Lung (tissue), 12 donors: Measurements from ENCODE around the gene RANBP3L. TPM values are rescaled to one million over a fixed set of nuclear protein-coding genes. Genes with fewer than 3 reads are reported as not detected.

Experiments used
- ATAC-seq: fragments of 200-7000 bp; cut with Tn5 transposase; one replicate; pipeline ENCODE4 v1.9.1; 2020; ENCODE audit warnings: moderate number of reproducible peaks; ENCODE audit not compliant: insufficient read depth, low FRiP score
- DNase-seq, 3 donors: peaks; one replicate each; pipeline ENCODE4 v3.0.0-alpha.2; 2013 to 2017
- H3K27ac ChIP-seq, 2 donors: one replicate each; pipeline ENCODE4 v1.5.1; 2013; ENCODE audit warnings: mild to moderate bottlenecking in 2 of 2, moderate library complexity in 2 of 2, control low read depth in 1 of 2, inconsistent platforms in 1 of 2, low read depth in 1 of 2, low read length in 1 of 2
- H3K27me3 ChIP-seq, 3 donors: one replicate each; pipeline ENCODE4 v1.5.1; 2013; ENCODE audit warnings: low read length in 2 of 3; ENCODE audit not compliant: control insufficient read depth in 3 of 3, insufficient read depth in 3 of 3
- H3K36me3 ChIP-seq, 4 donors: one replicate each; pipeline ENCODE4 v1.5.1; 2013; ENCODE audit warnings: low read length in 4 of 4, mild to moderate bottlenecking in 1 of 4, moderate library complexity in 1 of 4; ENCODE audit not compliant: control insufficient read depth in 4 of 4, insufficient read depth in 4 of 4
- H3K4me1 ChIP-seq, 5 donors: one replicate each; pipeline ENCODE4 v1.5.1; 2013; ENCODE audit warnings: low read length in 5 of 5, mild to moderate bottlenecking in 2 of 5, moderate library complexity in 1 of 5; ENCODE audit not compliant: control insufficient read depth in 5 of 5, insufficient read depth in 5 of 5
- H3K4me3 ChIP-seq: one replicate; pipeline ENCODE4 v1.5.1; 2013; ENCODE audit warnings: mild to moderate bottlenecking, control low read depth, moderate library complexity
- H3K9ac ChIP-seq, 2 donors: one replicate each; pipeline ENCODE4 v1.5.1; 2013; ENCODE audit warnings: low read length in 2 of 2, control low read depth in 1 of 2; ENCODE audit not compliant: insufficient read depth in 1 of 2
- H3K9me3 ChIP-seq, 4 donors: one replicate each; pipeline ENCODE4 v1.5.1; 2013; ENCODE audit warnings: low read length in 3 of 4, mild to moderate bottlenecking in 1 of 4, moderate library complexity in 1 of 4; ENCODE audit not compliant: control insufficient read depth in 4 of 4, insufficient read depth in 3 of 4
- CTCF ChIP-seq: IDR thresholded peaks from 2 replicates; pipeline ENCODE4 v1.5.1; 2012; ENCODE audit warnings: mild to moderate bottlenecking; ENCODE audit errors: control extremely low read depth, extremely low read depth
- WGBS, 2 donors: extraction: QIAGEN DNeasy Blood & Tissue Kit; methylation state at CpG; one replicate each; pipeline ENCODE4 v1.1.7; 2013; 5-methylcytosine and 5-hydroxymethylcytosine counted together
- polyA plus RNA-seq, 2 donors: library from polyadenylated mRNA; stranded (reverse); fragments of 200-250 nt; gene quantifications; one replicate each; pipeline ENCODE4 v1.2.1, GENCODE V29; 2013
- total RNA-seq, 2 donors: library from RNA; depleted of rRNA in 1 of 2; stranded (reverse); fragments of >200 nt in 1 of 2; gene quantifications; one replicate each; pipeline ENCODE4 v1.2.1, GENCODE V29; 2014 to 2021
- donor health status: control.
- donor health status: control.
- donor health status: Bipolar disorder and iron deficiency.
- donor health status: healthy.
- donor health status: DM: yes; HTN: yes; CAD: no.

RANBP3L gene
- total and polyA plus RNA-seq, 4 donors: 0.08 to 2.3 (median 0.66) TPM

DNA sequence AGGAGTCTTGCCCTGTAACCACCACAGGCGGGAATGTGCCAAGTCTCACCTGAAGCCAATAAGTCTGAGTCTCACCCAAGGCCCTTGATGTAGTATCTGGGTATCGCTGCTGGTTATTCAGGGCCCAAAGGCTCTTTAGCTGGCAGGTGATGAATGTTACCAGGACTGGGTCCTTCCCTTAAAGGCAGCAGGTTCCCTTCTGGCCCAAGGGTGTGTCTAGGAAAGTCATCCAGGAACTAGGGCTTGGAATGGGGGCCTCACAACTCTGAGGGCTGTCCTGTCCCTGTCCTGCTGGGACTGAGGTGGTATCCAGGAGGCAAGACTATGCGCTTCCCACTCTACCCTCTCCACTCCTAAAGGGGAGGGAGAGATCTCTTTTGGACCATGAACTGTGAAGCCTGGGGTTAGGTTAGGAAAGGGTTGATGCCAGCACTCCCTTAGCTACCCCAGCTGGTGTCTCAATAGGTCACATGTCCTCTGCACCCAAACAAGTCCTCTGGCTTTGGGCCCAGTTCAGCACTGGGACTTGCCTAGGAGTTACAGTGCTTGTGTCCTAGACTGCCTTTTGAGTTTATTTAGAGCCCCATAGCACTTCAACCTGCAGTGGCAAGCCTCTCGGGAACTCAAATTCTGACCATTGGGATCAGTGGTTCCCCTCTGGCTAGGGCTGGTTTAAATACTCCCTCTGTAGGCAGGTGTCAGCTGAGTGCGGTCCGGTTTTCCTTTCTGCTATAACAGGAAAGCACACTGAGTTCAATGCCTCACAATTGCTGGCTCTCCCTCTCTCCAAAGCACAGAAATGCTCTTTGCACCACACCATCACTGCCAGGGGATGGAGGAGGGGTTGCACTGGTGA is 22.5 kb upstream of the RANBP3L start:
- Histone ChIP-seq H3K27ac (no peak overlapping the region), H3K36me3 (no peaks in the 10 kb centered on the region), H3K4me3 (no peak overlapping the region), H3K4me1 (peaks cover 0 to 28% (median 3%) of the 10 kb centered on the region in 5 donors), H3K9me3 (peaks cover 0 to 3% (median 0%) of the 10 kb centered on the region in 4 donors), H3K9ac (no peak overlapping the region), H3K27me3 (no peaks in the 10 kb centered on the region)
- ATAC-seq: no peak
- DNase-seq: no peak
- TF ChIP-seq CTCF: no peak
- WGBS, 2 donors: 80 to 90% methylated on average over 6 of the region's 6 CpGs

DNA sequence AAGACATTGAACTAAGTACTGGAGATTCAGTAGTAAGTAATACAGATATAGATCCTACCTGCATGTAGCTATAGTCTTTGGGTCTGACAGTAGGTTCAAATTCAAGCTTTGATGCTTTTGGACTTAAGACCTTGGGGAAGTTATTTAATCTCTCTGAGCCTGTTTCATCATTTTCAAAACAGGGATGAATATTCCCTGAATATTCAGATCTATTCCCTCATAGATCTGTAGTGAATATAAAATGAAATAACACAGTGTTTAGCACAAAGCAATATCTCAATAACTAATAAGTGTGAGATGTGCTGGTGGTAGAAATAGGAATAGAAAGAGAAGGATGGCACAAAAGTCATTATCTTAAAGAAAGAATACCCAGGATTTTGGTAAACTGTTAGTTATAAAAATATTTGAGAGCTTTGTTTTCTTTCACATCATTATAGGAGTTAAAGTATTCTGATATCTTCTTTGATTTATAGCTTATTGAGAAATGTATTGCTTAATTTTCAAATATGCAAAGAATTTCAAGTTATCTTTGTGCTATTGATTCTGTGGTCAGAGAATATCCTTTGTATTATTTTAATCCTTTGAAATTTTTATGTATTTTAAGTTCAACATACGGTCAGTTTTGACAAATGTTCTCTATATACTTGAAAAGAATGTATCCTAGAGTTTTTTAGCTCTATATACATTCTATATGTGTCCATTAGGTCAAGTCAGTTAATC is 11.4 kb upstream of the RANBP3L start:
- Histone ChIP-seq H3K4me3 (no peak overlapping the region), H3K4me1 (peaks cover 0 to 14% (median 5%) of the 10 kb centered on the region in 5 donors), H3K9ac (no peak overlapping the region), H3K27me3 (no peaks in the 10 kb centered on the region), H3K27ac (no peak overlapping the region), H3K36me3 (no peaks in the 10 kb centered on the region), H3K9me3 (peaks cover 0 to 3% (median 0%) of the 10 kb centered on the region in 4 donors)
- TF ChIP-seq CTCF: no peak
- ATAC-seq (no peak), DNase-seq (no peak)
- 55 to 90% methylated on average over 1 of the region's 1 CpG for WGBS, 2 donors

DNA sequence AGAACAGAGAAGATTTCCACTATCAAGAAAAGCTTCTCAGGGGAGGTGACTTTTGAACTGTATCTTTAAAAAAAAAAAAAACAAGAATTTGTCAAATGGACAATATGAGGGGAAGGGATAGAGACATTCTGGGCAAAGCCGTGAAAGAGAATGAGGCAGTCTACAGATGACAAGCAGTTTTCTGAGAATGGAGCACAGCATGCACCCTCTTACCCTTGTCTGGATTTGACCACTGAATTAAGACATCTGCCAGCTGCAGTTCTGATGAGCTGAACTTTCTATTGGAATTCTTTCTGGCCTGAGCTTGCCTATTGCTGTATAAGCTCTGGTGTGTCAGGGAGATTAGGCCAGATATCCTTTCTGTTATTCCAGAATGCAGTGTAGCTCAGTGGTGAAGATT is 10.3 kb upstream of the RANBP3L start:
- 27 to 33% methylated on average over 1 of the region's 1 CpG for WGBS, 2 donors
- Histone ChIP-seq H3K4me3 (no peak overlapping the region), H3K9me3 (peaks cover 0 to 3% (median 0%) of the 10 kb centered on the region in 4 donors), H3K4me1 (peaks cover 0 to 19% (median 5%) of the 10 kb centered on the region in 5 donors), H3K27me3 (no peaks in the 10 kb centered on the region), H3K9ac (no peak overlapping the region), H3K36me3 (no peaks in the 10 kb centered on the region), H3K27ac (no peak overlapping the region)
- peak in 2 of 3 donors; percentile 69 to 80 for DNase-seq
- no peak for TF ChIP-seq CTCF
- no peak for ATAC-seq
